ENCODE results near the gene BAZ2B.

DNA sequence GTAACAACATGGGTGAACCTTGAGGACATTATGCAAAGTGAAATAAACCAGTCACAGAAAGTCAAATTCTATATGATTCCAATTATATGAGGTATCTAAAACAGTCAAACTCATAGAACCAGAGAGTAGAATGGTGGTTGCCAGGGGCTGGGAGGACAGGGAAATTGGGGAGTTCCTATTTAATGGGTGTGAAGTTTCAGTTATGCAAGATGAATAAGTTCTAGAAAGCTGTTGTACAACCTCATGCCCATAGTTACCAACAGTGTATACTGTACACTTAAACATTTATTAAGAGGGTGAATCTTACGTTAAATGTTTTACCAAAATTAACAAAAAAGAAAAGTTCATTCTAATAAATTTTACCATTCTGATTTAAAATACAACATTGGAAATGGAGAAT is 237.2 kb downstream of the BAZ2B start:
- TF ChIP-seq POLR2AphosphoS5 (IDR thresholded peaks at IDR 0.05; ENCODE audit: low read depth) = no peak
- TF ChIP-seq, protein P1, sequence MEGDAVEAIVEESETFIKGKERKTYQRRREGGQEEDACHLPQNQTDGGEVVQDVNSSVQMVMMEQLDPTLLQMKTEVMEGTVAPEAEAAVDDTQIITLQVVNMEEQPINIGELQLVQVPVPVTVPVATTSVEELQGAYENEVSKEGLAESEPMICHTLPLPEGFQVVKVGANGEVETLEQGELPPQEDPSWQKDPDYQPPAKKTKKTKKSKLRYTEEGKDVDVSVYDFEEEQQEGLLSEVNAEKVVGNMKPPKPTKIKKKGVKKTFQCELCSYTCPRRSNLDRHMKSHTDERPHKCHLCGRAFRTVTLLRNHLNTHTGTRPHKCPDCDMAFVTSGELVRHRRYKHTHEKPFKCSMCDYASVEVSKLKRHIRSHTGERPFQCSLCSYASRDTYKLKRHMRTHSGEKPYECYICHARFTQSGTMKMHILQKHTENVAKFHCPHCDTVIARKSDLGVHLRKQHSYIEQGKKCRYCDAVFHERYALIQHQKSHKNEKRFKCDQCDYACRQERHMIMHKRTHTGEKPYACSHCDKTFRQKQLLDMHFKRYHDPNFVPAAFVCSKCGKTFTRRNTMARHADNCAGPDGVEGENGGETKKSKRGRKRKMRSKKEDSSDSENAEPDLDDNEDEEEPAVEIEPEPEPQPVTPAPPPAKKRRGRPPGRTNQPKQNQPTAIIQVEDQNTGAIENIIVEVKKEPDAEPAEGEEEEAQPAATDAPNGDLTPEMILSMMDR (conservative IDR thresholded peaks at IDR 0.05; ENCODE audit: low read depth in 2 of 2) = no peak
- TF ChIP-seq EZH2 (IDR thresholded peaks at IDR 0.05; ENCODE audit: low read depth, unreplicated experiment) = no peak
- TF ChIP-seq EZH2phosphoT487 (IDR thresholded peaks at IDR 0.05; ENCODE audit: unreplicated experiment) = no peak
- TF ChIP-seq STAT1 (IDR thresholded peaks at IDR 0.05; ENCODE audit: unreplicated experiment) = no peak
- no peak for TF ChIP-seq CREB1 (CRISPR knock-in tag; IDR thresholded peaks at IDR 0.05; ENCODE audit: low read depth)
- TF ChIP-seq ZNF114 (CRISPR knock-in tag; IDR thresholded peaks at IDR 0.05) = no peak
- TF ChIP-seq, protein P2, sequence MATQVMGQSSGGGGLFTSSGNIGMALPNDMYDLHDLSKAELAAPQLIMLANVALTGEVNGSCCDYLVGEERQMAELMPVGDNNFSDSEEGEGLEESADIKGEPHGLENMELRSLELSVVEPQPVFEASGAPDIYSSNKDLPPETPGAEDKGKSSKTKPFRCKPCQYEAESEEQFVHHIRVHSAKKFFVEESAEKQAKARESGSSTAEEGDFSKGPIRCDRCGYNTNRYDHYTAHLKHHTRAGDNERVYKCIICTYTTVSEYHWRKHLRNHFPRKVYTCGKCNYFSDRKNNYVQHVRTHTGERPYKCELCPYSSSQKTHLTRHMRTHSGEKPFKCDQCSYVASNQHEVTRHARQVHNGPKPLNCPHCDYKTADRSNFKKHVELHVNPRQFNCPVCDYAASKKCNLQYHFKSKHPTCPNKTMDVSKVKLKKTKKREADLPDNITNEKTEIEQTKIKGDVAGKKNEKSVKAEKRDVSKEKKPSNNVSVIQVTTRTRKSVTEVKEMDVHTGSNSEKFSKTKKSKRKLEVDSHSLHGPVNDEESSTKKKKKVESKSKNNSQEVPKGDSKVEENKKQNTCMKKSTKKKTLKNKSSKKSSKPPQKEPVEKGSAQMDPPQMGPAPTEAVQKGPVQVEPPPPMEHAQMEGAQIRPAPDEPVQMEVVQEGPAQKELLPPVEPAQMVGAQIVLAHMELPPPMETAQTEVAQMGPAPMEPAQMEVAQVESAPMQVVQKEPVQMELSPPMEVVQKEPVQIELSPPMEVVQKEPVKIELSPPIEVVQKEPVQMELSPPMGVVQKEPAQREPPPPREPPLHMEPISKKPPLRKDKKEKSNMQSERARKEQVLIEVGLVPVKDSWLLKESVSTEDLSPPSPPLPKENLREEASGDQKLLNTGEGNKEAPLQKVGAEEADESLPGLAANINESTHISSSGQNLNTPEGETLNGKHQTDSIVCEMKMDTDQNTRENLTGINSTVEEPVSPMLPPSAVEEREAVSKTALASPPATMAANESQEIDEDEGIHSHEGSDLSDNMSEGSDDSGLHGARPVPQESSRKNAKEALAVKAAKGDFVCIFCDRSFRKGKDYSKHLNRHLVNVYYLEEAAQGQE (IDR thresholded peaks at IDR 0.05; ENCODE audit: unreplicated experiment) = no peak
- TF ChIP-seq JUNB (IDR thresholded peaks at IDR 0.05; ENCODE audit: unreplicated experiment) = no peak
- TF ChIP-seq, protein P3, sequence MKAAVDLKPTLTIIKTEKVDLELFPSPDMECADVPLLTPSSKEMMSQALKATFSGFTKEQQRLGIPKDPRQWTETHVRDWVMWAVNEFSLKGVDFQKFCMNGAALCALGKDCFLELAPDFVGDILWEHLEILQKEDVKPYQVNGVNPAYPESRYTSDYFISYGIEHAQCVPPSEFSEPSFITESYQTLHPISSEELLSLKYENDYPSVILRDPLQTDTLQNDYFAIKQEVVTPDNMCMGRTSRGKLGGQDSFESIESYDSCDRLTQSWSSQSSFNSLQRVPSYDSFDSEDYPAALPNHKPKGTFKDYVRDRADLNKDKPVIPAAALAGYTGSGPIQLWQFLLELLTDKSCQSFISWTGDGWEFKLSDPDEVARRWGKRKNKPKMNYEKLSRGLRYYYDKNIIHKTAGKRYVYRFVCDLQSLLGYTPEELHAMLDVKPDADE (IDR thresholded peaks at IDR 0.05) = no peak
- no peak for TF ChIP-seq NANOG (IDR thresholded peaks at IDR 0.05; ENCODE audit: borderline replicate concordance)
- TF ChIP-seq, protein P4, sequence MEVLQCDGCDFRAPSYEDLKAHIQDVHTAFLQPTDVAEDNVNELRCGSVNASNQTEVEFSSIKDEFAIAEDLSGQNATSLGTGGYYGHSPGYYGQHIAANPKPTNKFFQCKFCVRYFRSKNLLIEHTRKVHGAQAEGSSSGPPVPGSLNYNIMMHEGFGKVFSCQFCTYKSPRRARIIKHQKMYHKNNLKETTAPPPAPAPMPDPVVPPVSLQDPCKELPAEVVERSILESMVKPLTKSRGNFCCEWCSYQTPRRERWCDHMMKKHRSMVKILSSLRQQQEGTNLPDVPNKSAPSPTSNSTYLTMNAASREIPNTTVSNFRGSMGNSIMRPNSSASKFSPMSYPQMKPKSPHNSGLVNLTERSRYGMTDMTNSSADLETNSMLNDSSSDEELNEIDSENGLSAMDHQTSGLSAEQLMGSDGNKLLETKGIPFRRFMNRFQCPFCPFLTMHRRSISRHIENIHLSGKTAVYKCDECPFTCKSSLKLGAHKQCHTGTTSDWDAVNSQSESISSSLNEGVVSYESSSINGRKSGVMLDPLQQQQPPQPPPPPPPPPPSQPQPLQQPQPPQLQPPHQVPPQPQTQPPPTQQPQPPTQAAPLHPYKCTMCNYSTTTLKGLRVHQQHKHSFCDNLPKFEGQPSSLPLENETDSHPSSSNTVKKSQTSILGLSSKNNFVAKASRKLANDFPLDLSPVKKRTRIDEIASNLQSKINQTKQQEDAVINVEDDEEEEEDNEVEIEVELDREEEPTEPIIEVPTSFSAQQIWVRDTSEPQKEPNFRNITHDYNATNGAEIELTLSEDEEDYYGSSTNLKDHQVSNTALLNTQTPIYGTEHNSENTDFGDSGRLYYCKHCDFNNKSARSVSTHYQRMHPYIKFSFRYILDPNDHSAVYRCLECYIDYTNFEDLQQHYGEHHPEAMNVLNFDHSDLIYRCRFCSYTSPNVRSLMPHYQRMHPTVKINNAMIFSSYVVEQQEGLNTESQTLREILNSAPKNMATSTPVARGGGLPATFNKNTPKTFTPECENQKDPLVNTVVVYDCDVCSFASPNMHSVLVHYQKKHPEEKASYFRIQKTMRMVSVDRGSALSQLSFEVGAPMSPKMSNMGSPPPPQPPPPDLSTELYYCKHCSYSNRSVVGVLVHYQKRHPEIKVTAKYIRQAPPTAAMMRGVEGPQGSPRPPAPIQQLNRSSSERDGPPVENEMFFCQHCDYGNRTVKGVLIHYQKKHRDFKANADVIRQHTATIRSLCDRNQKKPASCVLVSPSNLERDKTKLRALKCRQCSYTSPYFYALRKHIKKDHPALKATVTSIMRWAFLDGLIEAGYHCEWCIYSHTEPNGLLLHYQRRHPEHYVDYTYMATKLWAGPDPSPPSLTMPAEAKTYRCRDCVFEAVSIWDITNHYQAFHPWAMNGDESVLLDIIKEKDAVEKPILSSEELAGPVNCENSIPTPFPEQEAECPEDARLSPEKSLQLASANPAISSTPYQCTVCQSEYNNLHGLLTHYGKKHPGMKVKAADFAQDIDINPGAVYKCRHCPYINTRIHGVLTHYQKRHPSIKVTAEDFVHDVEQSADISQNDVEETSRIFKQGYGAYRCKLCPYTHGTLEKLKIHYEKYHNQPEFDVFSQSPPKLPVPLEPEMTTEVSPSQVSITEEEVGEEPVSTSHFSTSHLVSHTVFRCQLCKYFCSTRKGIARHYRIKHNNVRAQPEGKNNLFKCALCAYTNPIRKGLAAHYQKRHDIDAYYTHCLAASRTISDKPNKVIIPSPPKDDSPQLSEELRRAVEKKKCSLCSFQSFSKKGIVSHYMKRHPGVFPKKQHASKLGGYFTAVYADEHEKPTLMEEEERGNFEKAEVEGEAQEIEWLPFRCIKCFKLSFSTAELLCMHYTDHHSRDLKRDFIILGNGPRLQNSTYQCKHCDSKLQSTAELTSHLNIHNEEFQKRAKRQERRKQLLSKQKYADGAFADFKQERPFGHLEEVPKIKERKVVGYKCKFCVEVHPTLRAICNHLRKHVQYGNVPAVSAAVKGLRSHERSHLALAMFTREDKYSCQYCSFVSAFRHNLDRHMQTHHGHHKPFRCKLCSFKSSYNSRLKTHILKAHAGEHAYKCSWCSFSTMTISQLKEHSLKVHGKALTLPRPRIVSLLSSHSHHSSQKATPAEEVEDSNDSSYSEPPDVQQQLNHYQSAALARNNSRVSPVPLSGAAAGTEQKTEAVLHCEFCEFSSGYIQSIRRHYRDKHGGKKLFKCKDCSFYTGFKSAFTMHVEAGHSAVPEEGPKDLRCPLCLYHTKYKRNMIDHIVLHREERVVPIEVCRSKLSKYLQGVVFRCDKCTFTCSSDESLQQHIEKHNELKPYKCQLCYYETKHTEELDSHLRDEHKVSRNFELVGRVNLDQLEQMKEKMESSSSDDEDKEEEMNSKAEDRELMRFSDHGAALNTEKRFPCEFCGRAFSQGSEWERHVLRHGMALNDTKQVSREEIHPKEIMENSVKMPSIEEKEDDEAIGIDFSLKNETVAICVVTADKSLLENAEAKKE (CRISPR knock-in tag; IDR thresholded peaks at IDR 0.05) = no peak
- TF ChIP-seq ZNF331 (CRISPR knock-in tag; IDR thresholded peaks at IDR 0.05; ENCODE audit: low read depth) = no peak

Measured in GM23338 (cell line).